HG03558 (cell line): ENCODE data around the gene LRRTM4.

ENCODE experiments used
- ATAC-seq: cut with Tn5 transposase; IDR thresholded peaks from one replicate; pipeline ENCODE4 v1.9.1; 2021; ENCODE audit warnings: moderate number of reproducible peaks; ENCODE audit not compliant: unreplicated experiment; ENCODE audit errors: extremely low read depth

LRRTM4 gene

DNA sequence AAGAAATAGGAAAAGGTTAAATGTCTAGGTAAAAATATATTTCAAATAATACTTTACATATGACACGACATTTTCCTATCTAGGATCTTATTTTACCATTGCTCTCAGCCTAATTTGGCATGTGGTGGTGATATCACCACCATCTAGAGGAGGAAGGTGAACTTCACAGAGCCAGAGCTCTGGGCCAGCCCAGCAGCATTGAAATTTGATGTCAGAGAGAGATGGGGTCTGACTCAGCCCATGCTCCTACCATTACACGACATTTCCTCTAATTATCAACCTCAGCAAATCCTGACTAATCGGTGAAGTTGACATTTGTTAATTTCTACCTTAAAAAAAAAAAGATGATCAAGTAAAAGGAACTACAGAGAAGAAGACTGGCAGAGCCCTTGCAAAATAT lies 42.3 kb downstream of the LRRTM4 start:
- no peak for ATAC-seq

DNA sequence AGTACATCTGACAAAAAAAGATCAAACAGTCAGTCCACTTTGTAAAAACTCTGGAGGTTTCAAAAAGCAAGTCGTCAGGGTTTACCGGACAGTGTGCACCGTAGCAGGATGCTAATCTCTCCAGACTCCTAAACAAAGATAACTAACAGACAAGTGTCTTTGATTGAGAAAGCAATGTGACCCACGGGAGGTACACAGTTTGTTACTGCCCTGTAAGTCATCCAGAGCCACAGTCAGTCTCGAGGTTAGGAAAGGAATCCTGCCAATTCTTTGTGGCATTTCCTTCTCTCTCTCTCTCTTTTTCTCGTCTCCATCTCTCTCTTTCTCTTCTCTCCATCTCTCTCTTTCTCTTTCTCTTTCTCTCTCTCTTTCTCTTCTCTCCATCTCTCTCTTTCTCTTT lies 42.8 kb downstream of the LRRTM4 start:
- ATAC-seq: no peak

DNA sequence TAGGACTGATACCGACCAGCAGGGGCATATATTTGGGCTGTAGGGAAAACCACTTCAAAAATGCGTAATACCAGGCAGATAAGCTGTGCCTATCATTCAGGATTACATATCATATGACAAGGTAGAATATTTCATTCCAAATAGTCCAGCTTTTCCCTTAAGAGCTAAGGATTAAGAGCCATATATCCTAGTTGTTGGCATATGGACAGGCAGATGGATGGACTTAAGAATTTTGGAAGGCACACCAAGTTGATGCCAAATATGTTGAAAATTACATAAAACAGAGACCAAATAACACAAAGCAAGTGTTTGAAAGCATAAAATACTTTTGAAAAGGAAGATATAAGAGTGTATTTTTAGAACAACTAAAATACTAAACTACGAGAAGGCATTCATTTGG lies 52.1 kb downstream of the LRRTM4 start:
- ATAC-seq: no peak

DNA sequence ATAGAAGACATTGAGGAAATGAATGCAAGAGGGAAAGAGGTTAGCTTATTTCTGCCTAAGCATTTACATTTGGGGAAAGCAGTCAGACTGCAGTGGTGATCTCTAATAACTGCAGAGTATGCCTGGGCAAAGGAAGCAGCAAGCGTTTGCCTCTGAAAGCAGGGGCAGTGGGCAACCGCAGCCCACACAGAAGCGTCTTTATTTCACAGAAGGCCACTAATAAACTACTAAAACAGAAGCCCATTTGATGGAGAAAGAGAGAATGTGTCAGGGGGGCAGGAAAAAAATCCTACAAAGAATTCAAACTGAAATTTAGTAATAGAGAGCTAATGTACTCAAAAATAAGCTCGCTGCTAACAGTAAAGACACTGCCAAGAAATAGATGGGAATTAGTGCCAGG lies 53.1 kb downstream of the LRRTM4 start:
- ATAC-seq: no peak

DNA sequence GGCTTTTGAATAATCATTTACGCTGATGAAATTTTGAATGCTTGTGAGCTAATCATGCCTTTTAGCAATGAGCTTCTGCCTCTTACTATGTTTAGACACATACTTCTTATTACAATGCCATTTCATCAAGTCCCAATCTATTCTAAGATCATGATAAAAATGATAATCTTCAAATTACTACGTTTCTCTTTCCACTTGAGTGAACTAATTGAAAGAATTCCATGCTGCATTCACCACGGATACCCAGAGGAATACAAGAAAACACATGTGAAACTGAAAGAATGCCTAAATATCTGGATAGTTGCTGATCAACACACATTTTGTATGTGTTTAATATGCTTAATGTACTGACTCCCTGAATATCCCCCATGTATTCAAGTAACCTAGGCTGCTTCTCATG lies 62.3 kb downstream of the LRRTM4 start:
- no peak for ATAC-seq

DNA sequence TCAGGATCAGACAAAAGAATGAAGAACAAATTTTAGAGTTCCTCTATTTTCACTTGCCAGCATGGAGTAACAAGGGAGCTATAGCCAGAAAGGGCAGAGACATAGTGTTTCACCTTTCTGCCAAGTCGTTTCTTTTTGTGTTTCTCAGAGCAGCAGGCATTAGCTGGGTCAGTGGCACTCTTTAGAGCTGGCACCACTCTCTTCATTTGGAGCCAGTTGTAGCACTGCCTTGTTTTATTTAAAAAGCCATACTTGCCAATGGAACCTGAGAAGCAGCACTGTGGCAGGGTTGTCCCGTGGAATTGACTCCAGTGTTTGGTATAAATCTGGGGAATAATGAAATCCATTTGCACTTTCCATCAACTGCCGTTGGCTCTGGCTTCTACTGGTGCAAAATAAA lies 64.0 kb downstream of the LRRTM4 start:
- no peak for ATAC-seq

DNA sequence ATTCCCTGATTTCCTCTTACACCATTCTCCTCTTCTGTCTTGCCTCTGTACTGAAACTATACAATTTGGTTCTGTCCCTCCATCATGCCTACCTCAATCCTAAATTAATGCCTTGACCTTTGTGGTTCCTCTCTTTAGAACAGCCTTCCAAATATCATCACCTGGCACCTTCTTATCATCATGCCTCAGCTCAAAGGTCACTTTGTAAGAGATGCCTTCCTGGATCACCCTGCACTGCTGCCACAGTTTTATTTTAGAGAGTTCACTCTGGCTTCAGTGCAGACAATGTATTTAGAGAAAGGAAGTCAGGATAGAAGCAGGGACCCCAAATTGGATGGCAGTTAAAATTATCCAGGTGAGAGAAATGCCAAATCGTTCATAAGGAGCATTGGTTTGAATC lies 64.5 kb downstream of the LRRTM4 start:
- no peak for ATAC-seq

DNA sequence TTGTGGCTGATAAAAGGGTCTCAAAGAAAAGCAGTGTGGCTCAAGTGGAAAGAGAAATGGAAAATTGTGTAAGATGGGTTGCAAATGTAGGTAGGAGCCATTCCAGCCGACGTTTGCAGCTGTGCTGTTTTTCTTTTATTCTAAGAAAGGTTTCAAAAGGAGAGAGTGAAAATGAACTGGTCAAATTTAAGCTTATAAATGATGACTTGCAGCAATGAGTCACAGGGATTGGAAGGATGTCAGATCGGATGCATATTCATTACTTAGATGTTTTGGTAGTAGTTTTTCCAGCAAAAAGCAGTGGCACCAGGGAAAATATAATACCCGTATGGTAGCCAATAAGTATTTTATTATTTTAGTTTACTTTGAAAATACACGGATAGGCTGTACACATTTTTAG lies 79.1 kb downstream of the LRRTM4 start:
- no peak for ATAC-seq

DNA sequence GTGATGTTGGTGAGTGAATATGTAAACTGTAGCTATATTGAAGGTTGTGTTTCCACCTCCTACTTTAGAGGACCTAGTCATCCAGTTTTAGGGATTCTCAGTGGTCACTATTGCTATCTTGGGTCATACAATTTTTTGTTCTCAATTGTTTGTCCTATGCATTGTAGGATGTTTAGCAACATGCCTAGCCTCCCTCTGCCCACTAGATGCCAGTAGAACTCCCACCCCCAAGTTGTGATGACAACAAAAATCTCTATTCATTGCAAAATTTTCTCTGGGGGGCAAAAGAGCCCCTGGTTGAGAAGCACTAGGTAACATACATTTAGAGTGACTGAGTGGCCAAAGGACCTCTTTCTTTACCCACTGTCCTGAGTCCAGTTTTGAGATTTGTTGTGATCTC lies 87.3 kb downstream of the LRRTM4 start:
- ATAC-seq: no peak

DNA sequence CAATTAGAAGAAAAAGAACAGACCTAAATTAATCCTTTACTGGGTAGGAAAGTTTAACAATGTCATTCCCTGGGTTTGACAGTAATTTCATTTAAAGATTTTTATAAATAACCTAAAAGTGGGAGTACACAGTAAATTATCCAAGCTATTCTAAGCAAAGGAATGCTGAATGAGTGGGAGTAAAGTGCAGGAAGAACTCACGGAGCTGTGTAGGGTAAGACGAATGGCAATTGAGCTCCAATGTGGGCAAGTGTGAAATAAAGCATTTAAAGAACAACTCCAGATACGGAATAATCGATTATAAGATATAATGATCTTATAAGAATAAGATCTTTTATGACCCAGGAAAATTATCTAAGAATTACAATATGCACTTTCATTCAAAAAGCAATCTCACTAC lies 93.2 kb downstream of the LRRTM4 start:
- no peak for ATAC-seq

DNA sequence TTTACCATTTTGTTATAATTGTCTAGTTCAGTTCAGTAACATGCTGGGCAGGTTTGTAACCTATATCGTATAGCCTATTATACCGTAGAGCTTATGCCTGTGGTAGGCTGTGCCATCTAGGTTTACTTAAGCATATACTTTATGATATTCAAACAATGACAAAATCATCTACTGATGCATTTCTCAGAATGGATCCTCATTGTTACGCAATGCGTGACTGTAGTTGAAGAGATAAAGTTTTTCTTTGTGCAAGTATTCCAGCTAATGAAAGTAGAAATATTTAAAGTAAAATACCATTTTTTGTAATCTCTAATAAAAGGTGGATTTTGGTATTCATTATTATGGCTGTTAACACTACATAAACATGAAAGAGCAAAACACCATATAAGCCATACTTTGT lies 100.2 kb downstream of the LRRTM4 start:
- ATAC-seq: no peak

DNA sequence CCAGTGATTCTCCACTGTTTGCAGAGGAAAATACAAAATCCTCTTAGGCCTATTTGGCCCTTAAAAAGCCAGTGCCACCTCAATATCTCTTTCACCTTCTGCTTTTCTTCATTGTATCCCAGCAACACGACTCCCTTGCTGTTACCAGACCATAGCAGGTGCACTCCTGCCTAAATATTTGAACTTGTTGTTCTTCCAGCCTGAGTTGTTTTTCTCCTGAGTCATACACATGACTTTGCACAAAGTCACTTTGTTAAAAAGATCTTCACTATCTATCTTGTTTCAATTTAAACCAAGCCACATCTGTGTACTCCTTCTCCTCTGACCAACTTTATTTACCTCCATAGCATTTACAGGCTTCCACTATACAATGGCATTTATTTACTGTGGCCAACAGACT lies 103.6 kb downstream of the LRRTM4 start:
- no peak for ATAC-seq

DNA sequence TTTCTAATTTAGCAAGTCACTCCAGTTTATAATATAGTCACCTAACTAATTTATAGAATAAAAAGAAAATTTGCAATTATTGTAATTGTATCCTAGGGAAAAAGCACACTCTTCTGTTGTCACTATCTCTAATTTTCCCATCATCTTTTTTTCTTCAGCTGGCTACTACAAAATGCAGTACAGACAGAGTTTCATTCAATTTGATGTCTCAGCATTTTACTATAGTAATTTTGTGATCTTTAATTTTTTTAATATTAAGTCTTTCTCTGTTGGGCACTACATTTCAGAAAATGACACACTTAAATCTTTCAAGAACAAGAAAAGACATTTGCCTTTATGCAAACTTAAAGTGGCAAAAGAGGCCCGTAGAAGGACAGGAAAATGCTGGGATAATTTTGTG lies 118.0 kb downstream of the LRRTM4 start:
- no peak for ATAC-seq

DNA sequence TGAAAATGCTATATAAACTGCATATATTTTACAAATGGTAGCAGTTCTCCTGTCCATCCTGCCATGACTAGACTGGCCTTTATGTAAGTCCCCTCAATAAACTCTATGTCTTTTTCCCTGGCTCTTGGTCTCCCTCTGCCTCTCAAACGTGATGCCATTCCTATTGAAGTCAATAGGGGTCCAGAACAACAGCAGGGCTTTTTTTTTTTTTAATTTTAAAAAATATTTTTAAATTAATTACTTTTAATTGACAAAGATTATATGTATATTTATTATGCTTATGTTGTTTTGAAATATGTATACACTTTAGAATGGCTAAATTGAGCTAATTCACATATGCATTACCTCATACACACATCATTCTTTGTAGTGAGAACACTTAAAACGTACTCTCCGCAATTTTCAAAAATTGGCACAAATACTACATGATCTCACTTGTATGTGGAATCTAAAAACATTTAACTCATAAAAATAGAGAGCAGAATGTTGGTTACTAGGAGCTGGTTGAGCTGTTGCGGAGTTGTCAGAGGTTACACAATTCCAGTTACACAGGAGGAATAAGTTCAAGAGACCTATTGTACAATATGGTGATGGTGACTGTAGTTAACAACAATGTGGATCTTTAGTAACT lies 123.1 kb downstream of the LRRTM4 start:
- no peak for ATAC-seq

DNA sequence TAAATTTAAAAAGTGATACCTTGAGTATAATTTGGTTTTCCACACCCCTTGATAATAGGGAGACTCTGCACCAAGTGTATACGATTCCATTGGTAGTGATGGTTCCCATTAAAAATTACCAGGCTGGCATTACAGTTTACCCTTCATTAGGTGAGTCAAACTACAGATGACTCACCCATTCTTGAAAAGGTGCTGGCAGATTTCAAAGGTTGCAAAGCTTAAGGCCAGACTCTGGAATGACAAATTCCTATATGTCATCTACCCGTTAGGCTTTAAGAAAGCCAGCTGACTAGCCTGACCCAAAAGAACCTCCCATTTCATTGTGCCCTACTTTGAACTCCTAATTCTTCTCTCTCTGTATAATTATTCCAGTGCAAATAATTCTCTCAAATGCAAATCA lies 124.4 kb downstream of the LRRTM4 start:
- ATAC-seq: no peak

DNA sequence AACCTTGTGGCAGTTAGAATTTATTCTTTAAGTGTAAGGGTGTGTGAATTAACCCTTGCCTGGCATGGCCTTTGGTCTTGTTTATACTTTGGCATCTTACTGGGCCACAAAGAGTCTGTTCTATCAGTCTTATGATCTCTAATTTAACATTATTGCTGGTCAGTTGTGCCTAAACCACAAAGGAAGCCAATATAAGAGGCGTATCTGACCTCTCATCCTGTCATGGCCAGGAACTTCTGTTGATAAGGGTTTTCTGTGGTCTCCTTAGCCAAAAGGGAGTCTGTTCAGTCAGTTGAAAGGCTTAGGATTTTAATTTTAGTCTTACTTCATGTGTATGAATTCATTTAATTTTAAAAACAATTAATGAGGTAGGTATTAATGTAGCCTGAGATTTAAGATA lies 127.2 kb downstream of the LRRTM4 start:
- ATAC-seq: no peak

DNA sequence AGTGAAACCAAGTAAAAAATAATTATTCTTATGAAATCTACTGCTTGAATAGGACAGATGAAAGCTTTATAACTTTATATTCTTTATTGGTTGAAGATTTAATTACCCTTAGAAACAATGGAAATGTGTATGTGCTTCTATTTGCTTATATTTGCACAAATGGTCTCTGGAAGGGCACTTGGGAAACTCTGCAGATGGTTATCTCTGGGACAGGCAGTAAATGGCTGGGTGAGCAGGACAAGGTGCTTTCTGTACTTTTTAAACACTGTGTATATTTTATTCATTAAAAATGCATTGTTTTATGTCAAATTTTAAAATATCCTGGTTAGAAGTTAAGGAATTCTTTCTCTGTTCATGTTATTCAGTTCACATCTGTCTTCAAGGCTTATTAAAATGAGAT lies 131.1 kb downstream of the LRRTM4 start:
- no peak for ATAC-seq

DNA sequence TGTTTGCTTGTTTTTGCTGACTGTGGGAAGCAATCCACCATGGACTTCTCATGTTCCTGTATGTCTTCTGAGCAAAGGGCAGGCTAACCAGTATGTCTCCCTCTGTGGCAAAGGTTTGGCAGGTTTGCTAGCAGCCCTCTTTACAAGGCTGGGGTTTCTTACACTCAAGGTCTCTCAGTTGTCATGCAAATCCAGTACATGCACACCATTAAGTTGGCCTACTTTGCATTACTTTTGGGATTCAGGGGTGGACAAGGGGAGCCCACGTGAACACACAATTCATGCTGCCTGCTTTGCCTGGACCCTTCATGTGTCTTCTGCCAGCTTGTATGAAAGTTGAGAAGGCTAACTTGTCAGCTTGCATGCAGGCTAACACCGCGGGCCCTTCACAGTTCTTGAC lies 134.9 kb downstream of the LRRTM4 start:
- no peak for ATAC-seq

DNA sequence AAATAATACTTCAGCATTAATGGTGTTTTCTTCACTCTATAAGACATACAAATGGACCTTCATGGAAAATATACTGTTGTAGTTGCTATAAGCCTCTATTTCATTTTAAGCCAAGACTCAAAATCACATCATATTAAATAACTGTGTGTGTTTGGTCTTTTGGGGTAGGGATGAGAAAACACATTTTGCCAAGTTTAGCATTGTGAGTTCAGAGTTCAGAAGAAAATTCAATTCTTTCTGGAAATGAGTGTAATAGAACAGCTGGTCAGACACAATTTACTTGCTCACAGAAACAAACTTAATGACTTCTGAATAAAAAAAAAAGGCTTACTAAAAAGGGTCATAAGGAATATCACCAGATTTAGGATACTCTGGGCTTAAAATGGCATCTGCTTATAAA lies 149.5 kb downstream of the LRRTM4 start:
- ATAC-seq: no peak

DNA sequence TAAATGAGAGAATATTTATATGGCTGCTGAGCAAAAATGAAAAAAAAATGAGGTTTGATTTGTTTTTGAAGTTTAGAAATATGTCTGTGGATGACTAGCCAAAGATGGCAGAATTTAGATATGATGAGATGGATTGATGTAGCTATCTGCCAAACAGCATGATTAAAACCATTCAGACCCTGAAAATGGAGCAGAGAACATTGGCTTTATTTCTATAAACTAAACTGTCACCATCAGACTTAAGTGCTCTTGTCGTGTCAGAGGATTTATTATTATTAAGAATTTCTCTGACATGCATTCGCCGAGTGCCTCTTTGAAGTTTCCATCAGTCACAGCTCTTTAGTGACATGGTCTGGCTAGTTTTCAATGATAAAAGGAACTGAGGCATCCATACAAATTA lies 151.7 kb downstream of the LRRTM4 start:
- no peak for ATAC-seq

DNA sequence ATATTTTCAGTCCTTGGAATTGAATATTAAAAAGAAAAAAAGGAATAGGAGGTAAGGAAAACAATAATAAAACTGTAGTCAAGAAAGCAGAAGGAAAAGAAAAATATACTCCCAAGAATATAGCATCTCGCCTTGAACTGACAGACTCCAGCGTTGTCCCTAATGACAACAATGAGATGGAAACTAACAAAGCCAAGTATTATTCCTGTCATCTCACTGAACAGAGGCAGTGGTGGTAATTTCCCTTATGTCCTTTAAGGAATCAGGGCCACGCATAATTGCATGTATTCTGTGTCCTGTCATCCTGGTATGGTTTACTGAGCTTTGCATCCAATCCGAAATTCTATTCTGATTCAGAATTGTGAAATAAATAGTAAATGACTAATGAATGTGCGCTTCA lies 158.9 kb downstream of the LRRTM4 start:
- no peak for ATAC-seq

DNA sequence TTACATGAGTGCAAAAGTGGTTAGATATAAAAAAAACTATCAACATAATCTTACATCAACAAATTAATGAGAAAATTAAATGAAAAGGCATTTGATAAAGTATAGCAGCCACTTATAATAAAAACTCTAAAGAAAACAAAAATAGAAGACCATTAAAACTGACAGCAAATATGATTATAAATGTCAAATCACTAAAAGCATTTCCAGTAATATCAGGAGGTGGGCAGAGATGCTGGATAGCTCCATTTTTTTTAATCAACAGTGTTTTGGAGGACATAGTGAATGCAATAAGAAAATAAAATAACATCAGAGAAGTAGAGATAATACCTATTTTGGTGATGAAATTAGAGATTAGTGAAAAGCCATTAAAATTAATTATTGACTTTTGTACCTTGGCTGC lies 173.4 kb downstream of the LRRTM4 start:
- no peak for ATAC-seq

DNA sequence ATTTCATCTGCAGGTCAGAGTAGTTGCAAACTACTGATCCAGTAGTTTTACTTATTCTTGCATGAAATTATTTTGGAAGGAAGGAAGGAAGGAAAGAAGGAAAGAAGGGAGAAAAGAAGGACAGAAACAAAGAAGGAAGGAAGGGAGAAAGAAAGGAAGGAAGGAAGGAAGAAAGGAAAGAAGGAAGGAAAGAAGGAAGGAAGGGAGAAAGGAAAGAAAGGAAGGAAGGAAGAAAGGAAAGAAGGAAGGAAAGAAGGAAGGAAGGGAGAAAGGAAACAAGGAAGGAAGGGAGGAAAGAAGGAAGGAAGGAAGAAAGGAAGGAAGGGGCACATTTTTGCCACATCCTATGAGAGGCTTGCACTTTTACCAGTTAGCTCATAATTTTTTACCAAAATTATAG lies 186.2 kb downstream of the LRRTM4 start:
- no peak for ATAC-seq
